Measurements from ENCODE around the gene PHRF1.
"Not testable (repeated sequence)": the region's sequence is repeated elsewhere in the genome, so short reads cannot be mapped to it uniquely, and the experiment has no call there.

- not testable (repeated sequence) for TF ChIP-seq CTCF (IDR thresholded peaks at IDR 0.05; ENCODE audit: low read depth, low read length, missing input control); TAF1 (conservative IDR thresholded peaks at IDR 0.05)
- TF ChIP-seq REST (IDR thresholded peaks at IDR 0.05) (peak; percentile 41), GABPA (IDR thresholded peaks at IDR 0.05 in 1 of 2, conservative IDR thresholded peaks at IDR 0.05 in 1 of 2) (peak in 1 of 2 donors; percentile 18), RAD21 (IDR thresholded peaks at IDR 0.05) (peak; percentile 23 to 30)
- TF ChIP-seq, protein P1, sequence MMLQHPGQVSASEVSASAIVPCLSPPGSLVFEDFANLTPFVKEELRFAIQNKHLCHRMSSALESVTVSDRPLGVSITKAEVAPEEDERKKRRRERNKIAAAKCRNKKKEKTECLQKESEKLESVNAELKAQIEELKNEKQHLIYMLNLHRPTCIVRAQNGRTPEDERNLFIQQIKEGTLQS (IDR thresholded peaks at IDR 0.05) = peak; percentile 80
Measured at GRCh38 chr11:647672-648158, 71.4 kb downstream of the PHRF1 start.
